ENCODE data around the gene TINCR. TPM values are rescaled to one million over a fixed set of nuclear protein-coding genes. Genes with fewer than 3 reads are reported as not detected.

TINCR gene
- polyA plus RNA-seq, 1 of the 3 experiments (the other 2 are of a cell fraction): 0.02 TPM

DNA sequence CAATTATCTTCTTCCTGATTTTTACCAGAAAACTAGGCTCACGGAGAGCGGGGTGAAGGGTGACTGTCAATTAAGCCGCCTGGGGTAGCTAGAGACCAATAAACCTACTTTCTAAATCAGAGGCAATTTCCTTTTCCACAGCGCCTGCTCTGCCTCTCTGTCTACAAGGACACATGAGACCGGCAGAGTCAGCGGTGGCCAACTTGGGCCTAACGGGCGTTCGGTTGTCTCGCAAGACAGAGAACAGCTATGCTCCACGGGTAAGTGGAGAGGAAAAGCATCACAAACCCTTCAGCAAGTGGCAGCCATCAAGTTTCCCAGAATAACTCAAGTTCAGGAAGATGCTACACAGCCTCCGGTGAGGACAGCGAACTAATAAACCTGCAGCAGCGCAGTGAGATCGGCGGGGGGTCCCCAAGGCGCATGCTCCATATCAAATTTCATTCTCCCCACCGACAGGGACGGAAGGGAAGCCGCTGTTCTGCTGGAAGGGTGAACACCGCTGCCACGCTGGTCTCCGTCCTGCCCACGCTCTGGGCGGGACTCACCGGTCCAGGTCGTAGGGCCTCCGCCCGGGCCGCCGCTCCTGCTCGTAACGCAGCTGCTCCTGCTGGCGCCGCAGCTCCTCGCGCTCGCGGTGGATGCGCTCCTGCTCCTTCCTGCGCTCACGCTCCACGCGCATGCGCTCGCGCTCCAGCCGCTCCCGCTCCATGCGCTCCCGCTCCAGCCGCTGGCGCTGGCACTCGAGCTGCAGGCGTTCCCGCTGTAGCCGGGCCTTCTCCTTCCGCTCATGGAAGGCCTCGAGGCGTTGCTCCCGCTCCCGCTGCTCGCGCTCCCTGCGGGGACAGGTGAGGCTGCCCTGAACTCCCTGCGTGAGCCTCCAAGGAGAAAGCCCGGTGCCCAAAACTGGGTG, 25.8 kb upstream of the TINCR start:
- H3K9me3 ChIP-seq: no peaks in the 10 kb centered on the region
- H3K4me1 ChIP-seq (ENCODE audit: control insufficient read depth in 1 of 2, insufficient read depth in 2 of 2, low read depth in 1 of 2, low read length in 1 of 2): peaks cover 0 to 9% of the 10 kb centered on the region in 2 experiments; a peak in 1 of 4 replicates
- CTCF ChIA-PET: interaction anchor here (0.8 to 2.4 kb wide), 4 partner anchors 15 to 94 kb away, joined by 3 to 7 read pairs (median 6); no protein-coding TSS in a partner anchor
- peak; percentile 67 for DNase-seq
- H3K4me2 ChIP-seq: no peak overlapping the region
- no peaks in the 10 kb centered on the region for H3F3A ChIP-seq (replicated peaks; ENCODE audit: insufficient read depth)
- TF ChIP-seq RAD21 (IDR thresholded peaks at IDR 0.05; ENCODE audit: low read length): peak; percentile 24; the same call in 1 of the 2 replicates
- no peak for TF ChIP-seq RXRA (IDR thresholded peaks at IDR 0.05; ENCODE audit: borderline replicate concordance, low read depth)
- peaks cover 24 to 85% of the 10 kb centered on the region in 2 experiments for H3K36me3 ChIP-seq (replicated peaks in 1 of 2; ENCODE audit: control insufficient read depth in 1 of 2, insufficient read depth in 2 of 2, low read length in 1 of 2)
- H3K9me2 ChIP-seq: no peaks in the 10 kb centered on the region
- H3K27me3 ChIP-seq (ENCODE audit: insufficient read depth): no peaks in the 10 kb centered on the region
- no peak overlapping the region for H2AFZ ChIP-seq (ENCODE audit: low read depth)
- WGBS (ENCODE audit: low lambda C conversion rate): 95% methylated on average over 60 of the region's 67 CpGs
- POLR2A ChIA-PET: no interaction called here
- no peak overlapping the region for H3K9ac ChIP-seq
- peak overlapping the region in 1 of 2 experiments; percentile 39; a peak in 1 of 4 replicates for H3K27ac ChIP-seq (ENCODE audit: low read depth in 2 of 2, low read length in 1 of 2)
- H3K79me2 ChIP-seq (ENCODE audit: insufficient read depth): no peaks in the 10 kb centered on the region
- H3K4me3 ChIP-seq (ENCODE audit: low read depth in 2 of 2, low read length in 1 of 2): no peak overlapping the region
- H4K20me1 ChIP-seq (ENCODE audit: insufficient read depth): no peaks in the 10 kb centered on the region

GRCh38 chr19:5592531-5593342, 25.0 kb upstream of the TINCR start:
- TF ChIP-seq FOXJ3 (CRISPR knock-in tag; IDR thresholded peaks at IDR 0.05): no peak
- TF ChIP-seq REST (IDR thresholded peaks at IDR 0.05; ENCODE audit: low read depth, low read length): no peak
- no peak for TF ChIP-seq JUND (IDR thresholded peaks at IDR 0.05)
- TF ChIP-seq TEAD4 (IDR thresholded peaks at IDR 0.05; ENCODE audit: borderline replicate concordance, insufficient read depth): no peak
- TF ChIP-seq, protein P1, sequence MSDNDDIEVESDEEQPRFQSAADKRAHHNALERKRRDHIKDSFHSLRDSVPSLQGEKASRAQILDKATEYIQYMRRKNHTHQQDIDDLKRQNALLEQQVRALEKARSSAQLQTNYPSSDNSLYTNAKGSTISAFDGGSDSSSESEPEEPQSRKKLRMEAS (IDR thresholded peaks at IDR 0.05; ENCODE audit: low read depth): no peak
- no peak for TF ChIP-seq NFIC (IDR thresholded peaks at IDR 0.05; ENCODE audit: borderline replicate concordance)
- Histone ChIP-seq H3K4me2 (no peak overlapping the region), H2AFZ (ENCODE audit: low read depth) (no peak overlapping the region), H3K27ac (ENCODE audit: low read depth in 2 of 2, low read length in 1 of 2) (peak overlapping the region in 1 of 2 experiments; percentile 39; a peak in 1 of 4 replicates), H3K9ac (no peak overlapping the region), H3F3A (replicated peaks; ENCODE audit: insufficient read depth) (no peaks in the 10 kb centered on the region), H3K36me3 (replicated peaks in 1 of 2; ENCODE audit: control insufficient read depth in 1 of 2, insufficient read depth in 2 of 2, low read length in 1 of 2) (peaks cover 17 to 87% of the 10 kb centered on the region in 2 experiments), H3K9me3 (no peaks in the 10 kb centered on the region), H3K79me2 (ENCODE audit: insufficient read depth) (no peaks in the 10 kb centered on the region), H4K20me1 (ENCODE audit: insufficient read depth) (no peaks in the 10 kb centered on the region), H3K4me3 (ENCODE audit: low read depth in 2 of 2, low read length in 1 of 2) (no peak overlapping the region), H3K9me2 (no peaks in the 10 kb centered on the region), H3K27me3 (ENCODE audit: insufficient read depth) (no peaks in the 10 kb centered on the region), H3K4me1 (ENCODE audit: control insufficient read depth in 1 of 2, insufficient read depth in 2 of 2, low read depth in 1 of 2, low read length in 1 of 2) (peaks cover 0 to 9% of the 10 kb centered on the region in 2 experiments; a peak in 1 of 4 replicates)
- 86% methylated on average over 22 of the region's 24 CpGs for WGBS (ENCODE audit: low lambda C conversion rate)
- DNase-seq: peak; percentile 51
- ChIA-PET POLR2A (no interaction called here), CTCF (interaction anchor here (0.8 to 1.6 kb wide), 4 partner anchors 19 to 95 kb away, joined by 3 to 6 read pairs (median 4); no protein-coding TSS in a partner anchor)
